SU-DHL-6 (cell line): ENCODE results near the gene SAP30L.

Experiments
- H2AFZ ChIP-seq: fragments of 200-600 bp; sonication (generic); 2 replicates; pipeline ENCODE4 v1.6.1; 2014; ENCODE audit warnings: low read depth, mild to moderate bottlenecking, moderate library complexity, mixed read lengths, antibody characterized with exemption, low read length; ENCODE audit not compliant: severe bottlenecking
- H3F3A ChIP-seq: fragments of 200-600 bp; shearing (Covaris generic); 2 replicates; pipeline ENCODE4 v1.6.0; 2016; ENCODE audit warnings: antibody characterized with exemption, mild to moderate bottlenecking; ENCODE audit not compliant: insufficient read depth
- H3K27ac ChIP-seq: fragments of 200-600 bp; sonication (generic); 2 replicates; pipeline ENCODE4 v1.5.1; 2016; ENCODE audit warnings: low read depth, mild to moderate bottlenecking, low read length, moderate library complexity, mixed read lengths
- H3K27me3 ChIP-seq: fragments of 200-600 bp; sonication (generic), shearing (Covaris generic); 2 replicates; pipeline ENCODE4 v1.6.0; 2014; ENCODE audit warnings: mild to moderate bottlenecking, low read length
- H3K36me3 ChIP-seq: fragments of 200-600 bp; sonication (generic); 2 replicates; pipeline ENCODE4 v1.6.1; 2014; ENCODE audit warnings: mild to moderate bottlenecking, low read length, mixed read lengths
- H3K4me2 ChIP-seq: fragments of 300-600, 200-600 bp; shearing (Covaris generic), sonication (generic); 2 replicates; pipeline ENCODE4 v1.6.0; 2014; ENCODE audit warnings: low read length, low read depth, mild to moderate bottlenecking; ENCODE audit not compliant: poor library complexity, severe bottlenecking
- H3K4me3 ChIP-seq: fragments of 200-600 bp; sonication (generic); 2 replicates; pipeline ENCODE4 v1.5.1; 2014; ENCODE audit warnings: antibody characterized with exemption, low read length, mild to moderate bottlenecking, mixed read lengths; ENCODE audit not compliant: insufficient read depth, poor library complexity, severe bottlenecking
- H3K79me2 ChIP-seq: fragments of 200-600 bp; sonication (generic); 2 replicates; pipeline ENCODE4 v1.6.1; 2014; ENCODE audit warnings: mild to moderate bottlenecking, low read length, moderate library complexity; ENCODE audit not compliant: insufficient read depth
- H3K9ac ChIP-seq: fragments of 200-600 bp; sonication (generic); 2 replicates; pipeline ENCODE4 v1.7.0; 2014; ENCODE audit warnings: mild to moderate bottlenecking, low read length
- H3K9me2 ChIP-seq: fragments of 200-600 bp; sonication (generic); replicated peaks from 2 replicates; pipeline ENCODE4 v1.6.1; 2014; ENCODE audit warnings: low read length; ENCODE audit not compliant: insufficient read depth
- H3K9me3 ChIP-seq: fragments of 200-600 bp; sonication (generic); 2 replicates; pipeline ENCODE4 v1.6.1; 2014; ENCODE audit warnings: low read length, mixed read lengths; ENCODE audit not compliant: insufficient read depth
- H4K20me1 ChIP-seq: fragments of 200-600 bp; sonication (generic); 2 replicates; pipeline ENCODE4 v1.6.1; 2014; ENCODE audit warnings: low read depth, mild to moderate bottlenecking, antibody characterized with exemption, low read length, moderate library complexity, mixed read lengths
- EZH2phosphoT487 ChIP-seq: fragments of 200-600 bp; sonication (generic), shearing (Covaris generic); conservative IDR thresholded peaks from 2 replicates; pipeline ENCODE4 v1.6.1; 2018; ENCODE audit warnings: mild to moderate bottlenecking, antibody characterized with exemption, low read length, moderate library complexity, mixed read lengths
- TF ChIP-seq, protein P1 (sequence below): fragments of 200-600 bp; sonication (generic); IDR thresholded peaks from one replicate; pipeline ENCODE4 v1.5.1; 2017; ENCODE audit warnings: antibody characterized with exemption, mild to moderate bottlenecking, low read length, moderate library complexity; ENCODE audit not compliant: insufficient read depth, poor library complexity, severe bottlenecking

The SAP30L gene

DNA sequence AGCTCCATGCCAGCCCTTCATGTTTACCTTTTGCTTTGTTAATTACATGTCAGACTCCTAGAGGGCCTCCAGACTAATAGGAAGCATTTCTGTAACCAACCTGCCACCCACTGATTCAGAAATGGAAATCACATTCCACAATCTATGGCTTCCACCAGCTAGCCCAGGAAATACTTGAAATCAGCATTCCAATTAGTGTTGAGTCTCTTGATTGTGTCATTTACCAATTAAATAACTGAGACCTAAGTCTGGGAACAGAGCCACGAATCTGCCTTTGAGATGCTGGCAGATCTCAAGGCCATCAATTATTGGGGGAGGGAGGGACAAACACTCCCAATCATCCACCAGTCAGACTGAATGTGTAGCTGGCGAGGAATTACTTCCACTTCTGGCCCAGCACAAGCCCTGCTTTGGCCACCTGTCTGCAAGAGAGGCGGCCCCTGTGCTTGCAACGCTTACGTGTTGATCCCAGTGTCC, 27.4 kb upstream of the SAP30L start:
- Histone ChIP-seq H3K79me2 (no peaks in the 10 kb centered on the region), H2AFZ (no peak overlapping the region), H3K9ac (no peak overlapping the region), H3F3A (no peaks in the 10 kb centered on the region), H3K4me3 (no peak overlapping the region), H3K9me3 (no peaks in the 10 kb centered on the region), H3K27me3 (no peaks in the 10 kb centered on the region), H3K9me2 (no peaks in the 10 kb centered on the region), H3K4me2 (no peak overlapping the region), H3K27ac (no peak overlapping the region), H3K36me3 (no peaks in the 10 kb centered on the region), H4K20me1 (no peaks in the 10 kb centered on the region)
- TF ChIP-seq, protein P1, sequence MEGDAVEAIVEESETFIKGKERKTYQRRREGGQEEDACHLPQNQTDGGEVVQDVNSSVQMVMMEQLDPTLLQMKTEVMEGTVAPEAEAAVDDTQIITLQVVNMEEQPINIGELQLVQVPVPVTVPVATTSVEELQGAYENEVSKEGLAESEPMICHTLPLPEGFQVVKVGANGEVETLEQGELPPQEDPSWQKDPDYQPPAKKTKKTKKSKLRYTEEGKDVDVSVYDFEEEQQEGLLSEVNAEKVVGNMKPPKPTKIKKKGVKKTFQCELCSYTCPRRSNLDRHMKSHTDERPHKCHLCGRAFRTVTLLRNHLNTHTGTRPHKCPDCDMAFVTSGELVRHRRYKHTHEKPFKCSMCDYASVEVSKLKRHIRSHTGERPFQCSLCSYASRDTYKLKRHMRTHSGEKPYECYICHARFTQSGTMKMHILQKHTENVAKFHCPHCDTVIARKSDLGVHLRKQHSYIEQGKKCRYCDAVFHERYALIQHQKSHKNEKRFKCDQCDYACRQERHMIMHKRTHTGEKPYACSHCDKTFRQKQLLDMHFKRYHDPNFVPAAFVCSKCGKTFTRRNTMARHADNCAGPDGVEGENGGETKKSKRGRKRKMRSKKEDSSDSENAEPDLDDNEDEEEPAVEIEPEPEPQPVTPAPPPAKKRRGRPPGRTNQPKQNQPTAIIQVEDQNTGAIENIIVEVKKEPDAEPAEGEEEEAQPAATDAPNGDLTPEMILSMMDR: no peak
- no peak for TF ChIP-seq EZH2phosphoT487

DNA sequence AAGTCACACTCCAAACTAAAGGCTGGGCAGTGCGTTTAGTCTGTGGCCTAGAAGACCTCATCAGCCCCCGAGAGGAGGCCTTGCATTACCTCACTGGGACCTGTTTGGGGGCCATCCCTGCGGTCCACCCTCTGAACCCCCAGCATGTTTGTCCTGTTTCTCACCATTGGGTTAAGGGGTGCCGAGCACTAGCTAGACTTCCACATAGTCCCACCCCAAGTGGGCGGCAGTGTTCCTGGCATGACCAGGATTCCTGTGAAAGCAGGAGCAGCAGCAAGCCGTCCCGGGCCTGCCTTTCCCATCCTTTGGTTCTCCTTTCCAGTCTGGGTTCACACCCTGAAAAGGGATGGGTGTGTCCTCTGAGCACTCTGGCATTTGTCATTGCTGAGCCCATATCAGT, 26.6 kb upstream of the SAP30L start:
- TF ChIP-seq, protein P1: no peak
- TF ChIP-seq EZH2phosphoT487: no peak
- H3K79me2 ChIP-seq: no peaks in the 10 kb centered on the region
- no peaks in the 10 kb centered on the region for H4K20me1 ChIP-seq
- H3F3A ChIP-seq: no peaks in the 10 kb centered on the region
- no peaks in the 10 kb centered on the region for H3K9me2 ChIP-seq
- no peak overlapping the region for H3K27ac ChIP-seq
- H3K4me2 ChIP-seq: no peak overlapping the region
- no peaks in the 10 kb centered on the region for H3K27me3 ChIP-seq
- H2AFZ ChIP-seq: no peak overlapping the region
- no peak overlapping the region for H3K4me3 ChIP-seq
- H3K36me3 ChIP-seq: no peaks in the 10 kb centered on the region
- no peaks in the 10 kb centered on the region for H3K9me3 ChIP-seq
- H3K9ac ChIP-seq: no peak overlapping the region

DNA sequence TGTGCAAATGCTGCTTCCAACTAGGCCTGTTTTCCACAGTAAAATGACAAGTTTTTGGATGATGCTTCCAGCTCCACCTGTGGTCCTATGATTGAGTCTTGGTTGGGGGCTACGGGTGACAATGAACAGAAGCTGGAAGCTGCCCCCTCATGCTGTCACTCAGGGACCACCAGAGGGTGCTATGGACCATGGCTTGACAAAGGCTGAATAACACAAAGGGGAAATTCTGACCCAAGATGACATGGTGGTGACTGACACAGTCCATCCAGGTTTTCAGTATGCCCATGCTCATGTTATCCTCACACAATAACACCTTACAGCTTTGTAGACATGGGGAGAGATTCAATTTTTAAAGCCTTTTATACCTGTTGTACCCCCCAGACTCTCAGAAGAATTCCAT, 23.9 kb upstream of the SAP30L start:
- no peaks in the 10 kb centered on the region for H3K9me3 ChIP-seq
- no peaks in the 10 kb centered on the region for H3K79me2 ChIP-seq
- TF ChIP-seq, protein P1: peak; percentile 52
- TF ChIP-seq EZH2phosphoT487: no peak
- H2AFZ ChIP-seq: no peak overlapping the region
- H3K9ac ChIP-seq: no peak overlapping the region
- no peak overlapping the region for H3K27ac ChIP-seq
- H3F3A ChIP-seq: no peaks in the 10 kb centered on the region
- no peaks in the 10 kb centered on the region for H4K20me1 ChIP-seq
- no peaks in the 10 kb centered on the region for H3K27me3 ChIP-seq
- no peaks in the 10 kb centered on the region for H3K36me3 ChIP-seq
- no peaks in the 10 kb centered on the region for H3K9me2 ChIP-seq
- no peak overlapping the region for H3K4me3 ChIP-seq
- H3K4me2 ChIP-seq: no peak overlapping the region
